ENCODE results near the gene BSPRY.

DNA sequence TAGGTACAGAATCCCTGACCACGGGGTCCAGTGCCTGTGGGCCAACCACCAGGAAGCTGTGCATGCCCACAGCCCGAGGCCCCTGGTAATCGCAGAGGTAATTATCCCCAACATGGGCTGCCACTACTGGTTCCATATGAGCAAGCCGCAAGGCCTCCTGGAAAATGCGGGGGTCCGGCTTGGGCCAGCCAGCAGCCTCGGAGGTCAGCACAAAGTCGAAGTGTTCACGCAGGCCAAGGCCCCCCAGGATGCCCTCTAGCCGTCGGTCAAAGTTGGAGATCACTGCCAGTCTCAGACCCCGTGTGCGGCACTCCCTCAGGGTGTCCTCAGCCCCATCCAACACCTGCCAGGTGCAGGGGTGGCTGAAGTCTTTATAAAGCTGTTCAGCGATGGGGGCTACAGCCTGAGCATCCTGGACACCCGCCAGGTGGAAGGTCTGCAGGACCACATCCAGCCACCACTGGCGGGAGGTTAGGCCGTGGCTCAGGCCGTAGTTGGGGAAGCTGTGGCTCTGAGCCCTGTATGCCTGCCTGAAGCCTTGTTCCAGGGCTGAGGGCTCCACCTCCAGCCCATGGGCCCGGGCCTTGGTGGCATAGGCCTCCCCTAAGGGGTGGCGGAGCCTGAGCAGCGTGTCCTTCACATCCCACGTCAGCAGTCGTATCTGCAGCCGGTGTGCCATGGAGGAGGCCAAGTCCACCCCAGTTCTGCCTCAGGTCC lies 24.5 kb downstream of the BSPRY start:
- TF ChIP-seq POLR2A (IDR thresholded peaks at IDR 0.05; ENCODE audit: insufficient read depth in 1 of 2, low read depth in 2 of 2, low read length in 2 of 2) (peak in 1 of 2 experiments; percentile 17; a peak in 1 of 4 replicates), TAF1 (CRISPR knock-in tag; IDR thresholded peaks at IDR 0.05) (no peak), FOXM1 (CRISPR knock-in tag; IDR thresholded peaks at IDR 0.05) (no peak)
- TF ChIP-seq, protein P1, sequence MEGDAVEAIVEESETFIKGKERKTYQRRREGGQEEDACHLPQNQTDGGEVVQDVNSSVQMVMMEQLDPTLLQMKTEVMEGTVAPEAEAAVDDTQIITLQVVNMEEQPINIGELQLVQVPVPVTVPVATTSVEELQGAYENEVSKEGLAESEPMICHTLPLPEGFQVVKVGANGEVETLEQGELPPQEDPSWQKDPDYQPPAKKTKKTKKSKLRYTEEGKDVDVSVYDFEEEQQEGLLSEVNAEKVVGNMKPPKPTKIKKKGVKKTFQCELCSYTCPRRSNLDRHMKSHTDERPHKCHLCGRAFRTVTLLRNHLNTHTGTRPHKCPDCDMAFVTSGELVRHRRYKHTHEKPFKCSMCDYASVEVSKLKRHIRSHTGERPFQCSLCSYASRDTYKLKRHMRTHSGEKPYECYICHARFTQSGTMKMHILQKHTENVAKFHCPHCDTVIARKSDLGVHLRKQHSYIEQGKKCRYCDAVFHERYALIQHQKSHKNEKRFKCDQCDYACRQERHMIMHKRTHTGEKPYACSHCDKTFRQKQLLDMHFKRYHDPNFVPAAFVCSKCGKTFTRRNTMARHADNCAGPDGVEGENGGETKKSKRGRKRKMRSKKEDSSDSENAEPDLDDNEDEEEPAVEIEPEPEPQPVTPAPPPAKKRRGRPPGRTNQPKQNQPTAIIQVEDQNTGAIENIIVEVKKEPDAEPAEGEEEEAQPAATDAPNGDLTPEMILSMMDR (CRISPR knock-in tag; IDR thresholded peaks at IDR 0.05) = no peak
